K562 (cell line): ENCODE measurements around the gene POLRMT. TPM values are rescaled to one million over a fixed set of nuclear protein-coding genes. Genes with fewer than 3 reads are reported as not detected.
A peak's percentile ranks its signal among the peaks of the same experiment; 100 is the strongest.

Source experiments
- BCL6 ChIP-seq: fragments of 250-450 bp; sonication (Bioruptor Pico); IDR thresholded peaks from 2 replicates; pipeline ENCODE4 v1.4.0; 2020
- BCOR ChIP-seq: fragments of 450-650 bp; IDR thresholded peaks from 2 replicates; pipeline ENCODE4 v1.6.1; 2016
- CAMTA2 ChIP-seq: fragments of 250-450 bp; sonication (Bioruptor Pico); conservative IDR thresholded peaks from 2 replicates; pipeline ENCODE4 v1.5.1; 2022
- CBFA2T2 ChIP-seq: fragments of 450-650 bp; conservative IDR thresholded peaks from 2 replicates; pipeline ENCODE4 v1.6.1; 2017; ENCODE audit warnings: mild to moderate bottlenecking
- ELF4 ChIP-seq: fragments of 450-650 bp; formaldehyde crosslinking; IDR thresholded peaks from 2 replicates; pipeline ENCODE4 v1.4.0; 2022; ENCODE audit warnings: missing genetic modification characterization
- GTF2E2 ChIP-seq: fragments of 200-800 bp; sonication (Bioruptor generic); IDR thresholded peaks from 2 replicates; pipeline ENCODE4 v1.6.1; 2016; ENCODE audit warnings: missing genetic modification characterization, missing compliant biosample characterization
- KLF10 ChIP-seq: fragments of 250-450 bp; sonication (Bioruptor Pico); IDR thresholded peaks from 2 replicates; pipeline ENCODE4 v1.6.1; 2021; ENCODE audit warnings: matching md5 sums
- MEIS2 ChIP-seq: fragments of 450-650 bp; IDR thresholded peaks from 2 replicates; pipeline ENCODE4 v1.6.1; 2014; ENCODE audit warnings: mild to moderate bottlenecking; ENCODE audit not compliant: partially characterized antibody
- NONO ChIP-seq, 2 experiments: fragments of 200-400 bp in 1 of 2; fragments of 450-650 bp in 1 of 2; formaldehyde crosslinking in 1 of 2; IDR thresholded peaks; 2 replicates each; pipeline ENCODE4 v1.6.1; 2017; ENCODE audit warnings: low read depth in 2 of 2, mild to moderate bottlenecking in 2 of 2, moderate library complexity in 2 of 2, low read length in 1 of 2
- OTX1 ChIP-seq: fragments of 450-650 bp; formaldehyde crosslinking; IDR thresholded peaks from 2 replicates; pipeline ENCODE4 v1.4.0; 2022; ENCODE audit warnings: mild to moderate bottlenecking
- PTTG1 ChIP-seq: fragments of 450-650 bp; IDR thresholded peaks from 2 replicates; pipeline ENCODE4 v1.6.1; 2016; ENCODE audit warnings: low read depth, mild to moderate bottlenecking, missing genetic modification characterization, missing compliant biosample characterization
- RFX7 ChIP-seq: fragments of 250-450 bp; sonication (Bioruptor Pico); IDR thresholded peaks from 2 replicates; pipeline ENCODE4 v1.5.1; 2021; ENCODE audit warnings: mild to moderate bottlenecking
- SLC30A9 ChIP-seq: fragments of 250-450 bp; sonication (Bioruptor Pico); IDR thresholded peaks from 2 replicates; pipeline ENCODE4 v1.8.0; 2022; ENCODE audit warnings: mild to moderate bottlenecking, moderate library complexity
- SMAD1 ChIP-seq: fragments of 150-350 bp; IDR thresholded peaks from 2 replicates; pipeline ENCODE4 v1.6.1; 2014; ENCODE audit warnings: low read length, low read depth; ENCODE audit not compliant: partially characterized antibody
- TARDBP ChIP-seq: fragments of 450-650 bp; IDR thresholded peaks from 2 replicates; pipeline ENCODE4 v1.6.1; 2016
- TFAM ChIP-seq: fragments of 250-450 bp; sonication (Bioruptor Pico); conservative IDR thresholded peaks from 2 replicates; pipeline ENCODE4 v1.5.0; 2021; ENCODE audit warnings: mild to moderate bottlenecking, moderate library complexity
- ZC3H11A ChIP-seq: IDR thresholded peaks from 2 replicates; pipeline ENCODE4 v1.6.1; 2012; ENCODE audit warnings: low read depth, low read length, improper control_type of control experiment
- ZFP1 ChIP-seq: fragments of 450-650 bp; formaldehyde crosslinking; IDR thresholded peaks from 2 replicates; pipeline ENCODE4 v1.4.0; 2020; ENCODE audit warnings: mild to moderate bottlenecking, mixed read lengths
- ZNF184 ChIP-seq: sonication (generic); formaldehyde crosslinking; IDR thresholded peaks from 2 replicates; pipeline ENCODE4 v1.5.0; 2020; ENCODE audit warnings: missing genetic modification reagents
- ZNF561 ChIP-seq: fragments of 450-650 bp; formaldehyde crosslinking; conservative IDR thresholded peaks from 2 replicates; pipeline ENCODE4 v1.4.0; 2020; ENCODE audit warnings: mild to moderate bottlenecking, moderate library complexity
- polyA plus RNA-seq, 8 experiments: library from polyadenylated mRNA; depleted of rRNA in 4 of 8; stranded (reverse) in 5 of 8; unstranded in 3 of 8; fragments of >200 nt; fragmentation: Nextera tagmentation in 2 of 8; fragmentation: Illumina TruSeq in 1 of 8; extraction: Ambion mirVana in 2 of 8; extraction: Trizol in 1 of 8; gene quantifications; 2 replicates each; pipeline versions ENCODE4 v1.2.1 to v1.2.3, GENCODE V29; 2011 to 2014; ENCODE audit warnings: inconsistent platforms in 1 of 8, missing spikeins in 1 of 8
- total RNA-seq, 7 experiments: library from RNA; depleted of rRNA in 6 of 7; stranded (reverse); fragments of >200 nt in 6 of 7; fragmentation: Illumina TruSeq in 2 of 7; extraction: Trizol in 2 of 7; gene quantifications; 2 replicates each; pipeline versions ENCODE4 v1.2.1 to v1.2.3, GENCODE V29; 2011 to 2021; ENCODE audit warnings: low replicate concordance in 1 of 7
- TF ChIP-seq, protein P1 (sequence below): fragments of 450-650 bp; IDR thresholded peaks from 2 replicates; pipeline ENCODE4 v1.6.1; 2018; ENCODE audit not compliant: partially characterized antibody
- TF ChIP-seq, protein P2 (sequence below): fragments of 250-450 bp; sonication (Bioruptor Pico); IDR thresholded peaks from 2 replicates; pipeline ENCODE4 v1.5.0; 2021; ENCODE audit warnings: mild to moderate bottlenecking, borderline replicate concordance
- TF ChIP-seq, protein P3 (sequence below): fragments of 250-450 bp; sonication (Bioruptor Pico); IDR thresholded peaks from 2 replicates; pipeline ENCODE4 v1.5.0; 2021

The POLRMT gene
- total and polyA plus RNA-seq, 9 of the 15 experiments (the other 6 are each of a cell fraction or from before 2014, with no cell fraction given): 30.3 to 144 (median 68.0) TPM

DNA sequence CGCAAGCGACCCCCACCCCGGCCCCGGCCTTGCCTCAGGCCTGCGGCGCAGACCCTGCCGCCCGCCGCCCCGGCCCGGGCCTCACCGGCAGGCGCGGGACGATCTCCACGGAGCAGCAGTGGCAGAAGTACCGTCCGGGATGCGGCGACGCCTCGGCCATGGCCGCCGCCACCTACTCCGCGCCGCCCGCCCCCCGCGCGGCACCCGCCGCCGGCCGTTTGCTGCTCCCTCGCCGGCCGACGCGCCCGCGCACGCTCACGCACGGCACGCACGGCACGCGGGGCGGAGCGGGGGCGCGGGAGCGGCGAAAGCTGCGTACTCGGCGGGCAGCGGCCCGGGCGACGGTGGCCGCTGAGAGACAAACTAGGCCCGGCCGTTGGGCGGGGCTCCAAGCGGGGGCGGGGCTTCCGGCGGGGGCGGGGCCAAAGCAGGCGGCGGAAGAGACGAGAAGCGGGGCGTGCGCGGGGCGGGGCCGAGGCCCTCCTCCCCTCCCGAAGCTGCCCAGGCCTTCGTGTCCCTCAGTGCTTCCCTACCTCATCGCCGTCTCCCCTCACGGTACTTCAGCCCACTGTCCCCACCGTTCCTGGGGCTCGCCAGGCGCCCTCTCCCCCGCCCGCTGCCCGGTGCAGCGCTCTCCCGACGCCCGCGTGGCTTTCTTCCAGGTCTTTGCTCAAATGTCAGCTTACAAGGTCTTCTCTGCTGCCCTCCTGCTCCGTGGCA, 29.8 kb upstream of the POLRMT start, which contains the start of gene RNF126 (continued):
- TF ChIP-seq, protein P1, sequence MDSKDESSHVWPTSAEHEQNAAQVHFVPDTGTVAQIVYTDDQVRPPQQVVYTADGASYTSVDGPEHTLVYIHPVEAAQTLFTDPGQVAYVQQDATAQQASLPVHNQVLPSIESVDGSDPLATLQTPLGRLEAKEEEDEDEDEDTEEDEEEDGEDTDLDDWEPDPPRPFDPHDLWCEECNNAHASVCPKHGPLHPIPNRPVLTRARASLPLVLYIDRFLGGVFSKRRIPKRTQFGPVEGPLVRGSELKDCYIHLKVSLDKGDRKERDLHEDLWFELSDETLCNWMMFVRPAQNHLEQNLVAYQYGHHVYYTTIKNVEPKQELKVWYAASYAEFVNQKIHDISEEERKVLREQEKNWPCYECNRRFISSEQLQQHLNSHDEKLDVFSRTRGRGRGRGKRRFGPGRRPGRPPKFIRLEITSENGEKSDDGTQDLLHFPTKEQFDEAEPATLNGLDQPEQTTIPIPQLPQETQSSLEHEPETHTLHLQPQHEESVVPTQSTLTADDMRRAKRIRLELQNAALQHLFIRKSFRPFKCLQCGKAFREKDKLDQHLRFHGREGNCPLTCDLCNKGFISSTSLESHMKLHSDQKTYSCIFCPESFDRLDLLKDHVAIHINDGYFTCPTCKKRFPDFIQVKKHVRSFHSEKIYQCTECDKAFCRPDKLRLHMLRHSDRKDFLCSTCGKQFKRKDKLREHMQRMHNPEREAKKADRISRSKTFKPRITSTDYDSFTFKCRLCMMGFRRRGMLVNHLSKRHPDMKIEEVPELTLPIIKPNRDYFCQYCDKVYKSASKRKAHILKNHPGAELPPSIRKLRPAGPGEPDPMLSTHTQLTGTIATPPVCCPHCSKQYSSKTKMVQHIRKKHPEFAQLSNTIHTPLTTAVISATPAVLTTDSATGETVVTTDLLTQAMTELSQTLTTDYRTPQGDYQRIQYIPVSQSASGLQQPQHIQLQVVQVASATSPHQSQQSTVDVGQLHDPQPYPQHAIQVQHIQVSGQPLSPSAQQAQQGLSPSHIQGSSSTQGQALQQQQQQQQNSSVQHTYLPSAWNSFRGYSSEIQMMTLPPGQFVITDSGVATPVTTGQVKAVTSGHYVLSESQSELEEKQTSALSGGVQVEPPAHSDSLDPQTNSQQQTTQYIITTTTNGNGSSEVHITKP: no peak
- TF ChIP-seq ELF4 (CRISPR knock-in tag): no peak
- TF ChIP-seq TFAM: no peak
- no peak for TF ChIP-seq TARDBP
- TF ChIP-seq ZNF184 (CRISPR knock-in tag): no peak
- TF ChIP-seq BCL6 (CRISPR knock-in tag): no peak
- no peak for TF ChIP-seq BCOR
- TF ChIP-seq PTTG1 (tag): no peak
- no peak for TF ChIP-seq CAMTA2 (CRISPR knock-in tag)
- TF ChIP-seq MEIS2: no peak
- TF ChIP-seq RFX7 (CRISPR knock-in tag): no peak
- TF ChIP-seq ZFP1: no peak
- no peak for TF ChIP-seq SMAD1
- no peak for TF ChIP-seq SLC30A9 (CRISPR knock-in tag)
- TF ChIP-seq, protein P2, sequence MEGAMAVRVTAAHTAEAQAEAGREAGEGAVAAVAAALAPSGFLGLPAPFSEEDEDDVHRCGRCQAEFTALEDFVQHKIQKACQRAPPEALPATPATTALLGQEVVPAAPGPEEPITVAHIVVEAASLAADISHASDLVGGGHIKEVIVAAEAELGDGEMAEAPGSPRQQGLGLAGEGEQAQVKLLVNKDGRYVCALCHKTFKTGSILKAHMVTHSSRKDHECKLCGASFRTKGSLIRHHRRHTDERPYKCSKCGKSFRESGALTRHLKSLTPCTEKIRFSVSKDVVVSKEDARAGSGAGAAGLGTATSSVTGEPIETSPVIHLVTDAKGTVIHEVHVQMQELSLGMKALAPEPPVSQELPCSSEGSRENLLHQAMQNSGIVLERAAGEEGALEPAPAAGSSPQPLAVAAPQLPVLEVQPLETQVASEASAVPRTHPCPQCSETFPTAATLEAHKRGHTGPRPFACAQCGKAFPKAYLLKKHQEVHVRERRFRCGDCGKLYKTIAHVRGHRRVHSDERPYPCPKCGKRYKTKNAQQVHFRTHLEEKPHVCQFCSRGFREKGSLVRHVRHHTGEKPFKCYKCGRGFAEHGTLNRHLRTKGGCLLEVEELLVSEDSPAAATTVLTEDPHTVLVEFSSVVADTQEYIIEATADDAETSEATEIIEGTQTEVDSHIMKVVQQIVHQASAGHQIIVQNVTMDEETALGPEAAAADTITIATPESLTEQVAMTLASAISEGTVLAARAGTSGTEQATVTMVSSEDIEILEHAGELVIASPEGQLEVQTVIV (CRISPR knock-in tag): no peak
- TF ChIP-seq, protein P3, sequence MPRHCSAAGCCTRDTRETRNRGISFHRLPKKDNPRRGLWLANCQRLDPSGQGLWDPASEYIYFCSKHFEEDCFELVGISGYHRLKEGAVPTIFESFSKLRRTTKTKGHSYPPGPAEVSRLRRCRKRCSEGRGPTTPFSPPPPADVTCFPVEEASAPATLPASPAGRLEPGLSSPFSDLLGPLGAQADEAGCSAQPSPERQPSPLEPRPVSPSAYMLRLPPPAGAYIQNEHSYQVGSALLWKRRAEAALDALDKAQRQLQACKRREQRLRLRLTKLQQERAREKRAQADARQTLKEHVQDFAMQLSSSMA (CRISPR knock-in tag): no peak
- TF ChIP-seq ZC3H11A: no peak
- peak in 1 of 2 experiments; percentile 76; a peak in 1 of 4 replicates for TF ChIP-seq NONO (IDR thresholded peaks at IDR 0.05; ENCODE audit: low read depth in 2 of 2, low read length in 1 of 2)
- no peak for TF ChIP-seq CBFA2T2
- no peak for TF ChIP-seq GTF2E2
- TF ChIP-seq OTX1: no peak
- no peak for TF ChIP-seq ZNF561 (CRISPR knock-in tag)
- TF ChIP-seq KLF10 (CRISPR knock-in tag): no peak
